SU-DHL-6 (cell line): ENCODE data around the gene SACM1L.

ENCODE experiments used
- H2AFZ ChIP-seq: fragments of 200-600 bp; sonication (generic); 2 replicates; pipeline ENCODE4 v1.6.1; 2014; ENCODE audit warnings: low read depth, mild to moderate bottlenecking, moderate library complexity, mixed read lengths, antibody characterized with exemption, low read length; ENCODE audit not compliant: severe bottlenecking
- H3F3A ChIP-seq: fragments of 200-600 bp; shearing (Covaris generic); 2 replicates; pipeline ENCODE4 v1.6.0; 2016; ENCODE audit warnings: antibody characterized with exemption, mild to moderate bottlenecking; ENCODE audit not compliant: insufficient read depth
- H3K27ac ChIP-seq: fragments of 200-600 bp; sonication (generic); 2 replicates; pipeline ENCODE4 v1.5.1; 2016; ENCODE audit warnings: low read depth, mild to moderate bottlenecking, low read length, moderate library complexity, mixed read lengths
- H3K27me3 ChIP-seq: fragments of 200-600 bp; sonication (generic), shearing (Covaris generic); 2 replicates; pipeline ENCODE4 v1.6.0; 2014; ENCODE audit warnings: mild to moderate bottlenecking, low read length
- H3K36me3 ChIP-seq: fragments of 200-600 bp; sonication (generic); 2 replicates; pipeline ENCODE4 v1.6.1; 2014; ENCODE audit warnings: mild to moderate bottlenecking, low read length, mixed read lengths
- H3K4me2 ChIP-seq: fragments of 300-600, 200-600 bp; shearing (Covaris generic), sonication (generic); 2 replicates; pipeline ENCODE4 v1.6.0; 2014; ENCODE audit warnings: low read length, low read depth, mild to moderate bottlenecking; ENCODE audit not compliant: poor library complexity, severe bottlenecking
- H3K4me3 ChIP-seq: fragments of 200-600 bp; sonication (generic); 2 replicates; pipeline ENCODE4 v1.5.1; 2014; ENCODE audit warnings: antibody characterized with exemption, low read length, mild to moderate bottlenecking, mixed read lengths; ENCODE audit not compliant: insufficient read depth, poor library complexity, severe bottlenecking
- H3K79me2 ChIP-seq: fragments of 200-600 bp; sonication (generic); 2 replicates; pipeline ENCODE4 v1.6.1; 2014; ENCODE audit warnings: mild to moderate bottlenecking, low read length, moderate library complexity; ENCODE audit not compliant: insufficient read depth
- H3K9ac ChIP-seq: fragments of 200-600 bp; sonication (generic); 2 replicates; pipeline ENCODE4 v1.7.0; 2014; ENCODE audit warnings: mild to moderate bottlenecking, low read length
- H3K9me2 ChIP-seq: fragments of 200-600 bp; sonication (generic); replicated peaks from 2 replicates; pipeline ENCODE4 v1.6.1; 2014; ENCODE audit warnings: low read length; ENCODE audit not compliant: insufficient read depth
- H3K9me3 ChIP-seq: fragments of 200-600 bp; sonication (generic); 2 replicates; pipeline ENCODE4 v1.6.1; 2014; ENCODE audit warnings: low read length, mixed read lengths; ENCODE audit not compliant: insufficient read depth
- H4K20me1 ChIP-seq: fragments of 200-600 bp; sonication (generic); 2 replicates; pipeline ENCODE4 v1.6.1; 2014; ENCODE audit warnings: low read depth, mild to moderate bottlenecking, antibody characterized with exemption, low read length, moderate library complexity, mixed read lengths
- CTCF ChIP-seq: fragments of 200-600 bp; sonication (generic); IDR thresholded peaks from one replicate; pipeline ENCODE4 v1.5.1; 2017; ENCODE audit warnings: antibody characterized with exemption, mild to moderate bottlenecking, low read length, moderate library complexity; ENCODE audit not compliant: insufficient read depth, poor library complexity, severe bottlenecking
- EZH2phosphoT487 ChIP-seq: fragments of 200-600 bp; sonication (generic), shearing (Covaris generic); conservative IDR thresholded peaks from 2 replicates; pipeline ENCODE4 v1.6.1; 2018; ENCODE audit warnings: mild to moderate bottlenecking, antibody characterized with exemption, low read length, moderate library complexity, mixed read lengths

The SACM1L gene

DNA sequence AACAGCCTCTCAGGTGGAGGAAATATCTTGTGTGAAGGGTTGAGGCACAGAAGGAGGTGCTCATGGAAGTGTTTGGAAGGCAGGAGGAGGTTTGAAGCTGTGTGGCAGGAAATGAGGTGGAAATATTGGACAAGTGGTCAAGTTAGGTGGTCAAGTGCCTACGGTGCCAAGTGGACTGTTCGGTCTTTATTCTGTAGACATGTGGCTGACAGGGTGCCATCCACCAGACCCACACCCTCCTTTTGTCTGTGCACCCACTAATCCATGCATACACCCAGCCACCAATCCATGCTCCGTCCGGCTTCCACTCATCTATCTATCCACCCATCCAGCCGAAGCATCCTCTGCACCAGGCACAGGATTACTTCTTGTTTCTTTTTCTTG lies 105.0 kb downstream of the SACM1L start:
- Histone ChIP-seq H2AFZ (no peak overlapping the region), H3K4me3 (no peak overlapping the region), H3K79me2 (no peaks in the 10 kb centered on the region), H3K36me3 (no peaks in the 10 kb centered on the region), H3K9me2 (no peaks in the 10 kb centered on the region), H4K20me1 (no peaks in the 10 kb centered on the region), H3K27ac (no peak overlapping the region), H3K27me3 (no peaks in the 10 kb centered on the region), H3F3A (no peaks in the 10 kb centered on the region), H3K9me3 (no peaks in the 10 kb centered on the region), H3K9ac (no peak overlapping the region), H3K4me2 (no peak overlapping the region)
- TF ChIP-seq EZH2phosphoT487 (no peak), CTCF (no peak)

DNA sequence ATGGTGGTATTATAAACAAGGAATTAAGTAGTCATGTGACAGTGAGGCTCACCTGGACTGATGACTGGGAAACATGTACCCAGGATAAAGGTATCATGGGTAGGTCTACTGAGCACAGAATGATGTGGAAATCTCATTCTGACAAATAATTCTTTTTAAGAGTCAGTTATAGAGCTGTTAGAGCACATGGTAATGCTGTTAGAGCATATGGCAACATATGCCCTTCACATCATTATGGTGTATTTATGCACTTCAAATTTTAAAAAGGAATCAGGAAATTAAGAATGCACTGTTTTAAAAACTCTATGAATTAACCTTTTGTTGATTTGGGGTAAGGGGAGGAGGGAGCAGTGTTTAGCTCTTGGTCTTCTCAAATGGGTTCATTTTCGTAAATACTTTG lies 105.5 kb downstream of the SACM1L start:
- H3K9me2 ChIP-seq: no peaks in the 10 kb centered on the region
- no peaks in the 10 kb centered on the region for H4K20me1 ChIP-seq
- no peak overlapping the region for H3K4me2 ChIP-seq
- no peaks in the 10 kb centered on the region for H3F3A ChIP-seq
- no peak for TF ChIP-seq CTCF
- TF ChIP-seq EZH2phosphoT487: no peak
- no peak overlapping the region for H2AFZ ChIP-seq
- H3K4me3 ChIP-seq: no peak overlapping the region
- no peaks in the 10 kb centered on the region for H3K79me2 ChIP-seq
- H3K9me3 ChIP-seq: no peaks in the 10 kb centered on the region
- H3K9ac ChIP-seq: no peak overlapping the region
- no peaks in the 10 kb centered on the region for H3K27me3 ChIP-seq
- H3K36me3 ChIP-seq: no peaks in the 10 kb centered on the region
- H3K27ac ChIP-seq: no peak overlapping the region
